ENCODE measurements around the gene COL8A1. TPM values are rescaled to one million over a fixed set of nuclear protein-coding genes. Genes with fewer than 3 reads are reported as not detected.
A peak's percentile ranks its signal among the peaks of the same experiment; 100 is the strongest.

The COL8A1 gene
- total RNA-seq, 1 experiment from 2014 or later: 112 TPM

GRCh38 chr3:99808163-99808794, 169.9 kb downstream of the COL8A1 start:
- Mint-ChIP-seq H3K4me1 (ENCODE audit: insufficient read depth, unreplicated experiment) (no peaks in the 10 kb centered on the region), H3K4me3 (ENCODE audit: unreplicated experiment) (no peak overlapping the region), H3K27me3 (ENCODE audit: insufficient read depth, unreplicated experiment) (no peaks in the 10 kb centered on the region), H3K9me3 (ENCODE audit: unreplicated experiment) (peaks cover 12% of the 10 kb centered on the region), H3K27ac (ENCODE audit: low read depth, unreplicated experiment) (no peak overlapping the region), H3K36me3 (ENCODE audit: insufficient read depth, unreplicated experiment) (peaks cover 6% of the 10 kb centered on the region)
- DNase-seq (ENCODE audit: unreplicated experiment): peak; percentile 74
- ChIA-PET CTCF (interaction anchor here (0.5 to 3.5 kb wide), 31 partner anchors 8 to 920 kb away, joined by 3 to 30 read pairs (median 3); partner anchors contain the start of gene CMSS1), POLR2A (interaction anchor here (1.7 kb wide), 1 partner anchor 9 kb away, joined by 7 read pairs; the partner anchor contains the start of gene CMSS1)
- peak; percentile 69 for TF ChIP-seq CTCF (IDR thresholded peaks at IDR 0.05; ENCODE audit: unreplicated experiment)
- no TSS peak for BruUV-seq (replicated peaks)
- intact Hi-C loops (cut with micrococcal nuclease): loop anchor here (5.0 kb wide), 2 partner anchors 696 to 786 kb away; no protein-coding TSS in a partner anchor

GRCh38 chr3:99809565-99809964, 171.2 kb downstream of the COL8A1 start:
- no peak for DNase-seq (ENCODE audit: unreplicated experiment)
- no peak overlapping the region for H3K27ac Mint-ChIP-seq (ENCODE audit: low read depth, unreplicated experiment)
- H3K9me3 Mint-ChIP-seq (ENCODE audit: unreplicated experiment): peaks cover 8% of the 10 kb centered on the region
- H3K27me3 Mint-ChIP-seq (ENCODE audit: insufficient read depth, unreplicated experiment): no peaks in the 10 kb centered on the region
- CTCF ChIA-PET: interaction anchor here (0.6 to 3.5 kb wide), 14 partner anchors 9 to 815 kb away, joined by 3 to 30 read pairs (median 4); no protein-coding TSS in a partner anchor
- POLR2A ChIA-PET: interaction anchor here (0.9 kb wide), 1 partner anchor 20 kb away, joined by 3 read pairs; no protein-coding TSS in a partner anchor
- no peaks in the 10 kb centered on the region for H3K4me1 Mint-ChIP-seq (ENCODE audit: insufficient read depth, unreplicated experiment)
- no peak for TF ChIP-seq CTCF (IDR thresholded peaks at IDR 0.05; ENCODE audit: unreplicated experiment)
- no peak overlapping the region for H3K4me3 Mint-ChIP-seq (ENCODE audit: unreplicated experiment)
- intact Hi-C loops (cut with micrococcal nuclease): loop anchor here (5.0 kb wide), 2 partner anchors 697 to 787 kb away; no protein-coding TSS in a partner anchor
- BruUV-seq (replicated peaks): no TSS peak
- H3K36me3 Mint-ChIP-seq (ENCODE audit: insufficient read depth, unreplicated experiment): peaks cover 6% of the 10 kb centered on the region

- no TSS peak for BruUV-seq (replicated peaks)
- DNase-seq (ENCODE audit: unreplicated experiment): no peak
- Mint-ChIP-seq H3K36me3 (ENCODE audit: insufficient read depth, unreplicated experiment) (peaks cover 6% of the 10 kb centered on the region), H3K27ac (ENCODE audit: low read depth, unreplicated experiment) (no peak overlapping the region), H3K9me3 (ENCODE audit: unreplicated experiment) (peaks cover 6% of the 10 kb centered on the region), H3K4me3 (ENCODE audit: unreplicated experiment) (no peak overlapping the region), H3K27me3 (ENCODE audit: insufficient read depth, unreplicated experiment) (no peaks in the 10 kb centered on the region), H3K4me1 (ENCODE audit: insufficient read depth, unreplicated experiment) (peaks cover 2% of the 10 kb centered on the region)
- CTCF ChIA-PET: interaction anchor here (0.5 to 3.5 kb wide), 4 partner anchors 13 to 787 kb away, joined by 3 to 15 read pairs (median 4); no protein-coding TSS in a partner anchor
- POLR2A ChIA-PET: interaction anchor here (0.7 kb wide), 1 partner anchor 1061 kb away, joined by 3 read pairs; no protein-coding TSS in a partner anchor
- no peak for TF ChIP-seq CTCF (IDR thresholded peaks at IDR 0.05; ENCODE audit: unreplicated experiment)
- intact Hi-C loops (cut with micrococcal nuclease): no loop called here
Measured at GRCh38 chr3:99810403-99810802, 172.0 kb downstream of the COL8A1 start.

- TSS peak; percentile 89 for BruUV-seq (replicated peaks)
- Mint-ChIP-seq H3K4me1 (ENCODE audit: insufficient read depth, unreplicated experiment) (peaks cover 18% of the 10 kb centered on the region), H3K27me3 (ENCODE audit: insufficient read depth, unreplicated experiment) (no peaks in the 10 kb centered on the region), H3K4me3 (ENCODE audit: unreplicated experiment) (peak overlapping the region; percentile 95), H3K9me3 (ENCODE audit: unreplicated experiment) (no peaks in the 10 kb centered on the region), H3K27ac (ENCODE audit: low read depth, unreplicated experiment) (peak overlapping the region; percentile 99), H3K36me3 (ENCODE audit: insufficient read depth, unreplicated experiment) (peaks cover 10% of the 10 kb centered on the region)
- TF ChIP-seq CTCF (IDR thresholded peaks at IDR 0.05; ENCODE audit: unreplicated experiment): no peak
- POLR2A ChIA-PET: interaction anchor here (0.6 to 2.1 kb wide), 9 partner anchors 9 to 1927 kb away, joined by 3 to 11 read pairs (median 4); partner anchors contain the start of gene TBC1D23
- CTCF ChIA-PET: interaction anchor here (0.6 to 1.5 kb wide), 5 partner anchors 14 to 800 kb away, joined by 3 to 5 read pairs (median 4); no protein-coding TSS in a partner anchor
- DNase-seq (ENCODE audit: unreplicated experiment): no peak
- intact Hi-C loops (cut with micrococcal nuclease): no loop called here
Measured at GRCh38 chr3:99817047-99817436, 178.6 kb downstream of the COL8A1 start.
